ENCODE measurements around the gene SNF8.

GRCh38 chr17:48993951-48994350 is 49.3 kb upstream of the SNF8 start:
- TF ChIP-seq CTCF (IDR thresholded peaks at IDR 0.05) (no peak), POLR2A (IDR thresholded peaks at IDR 0.05) (no peak), EP300 (IDR thresholded peaks at IDR 0.05) (no peak)

Measured in tibial nerve (tissue), 4 donors.